Panc1 (cell line): ENCODE results near the gene STRN3.

Experiments used
- CTCF ChIP-seq: fragments of 450-650 bp; IDR thresholded peaks from 2 replicates; pipeline ENCODE4 v1.5.1; 2017; ENCODE audit warnings: mild to moderate bottlenecking
- POLR2AphosphoS5 ChIP-seq: IDR thresholded peaks from 2 replicates; pipeline ENCODE4 v1.6.1; 2012; ENCODE audit warnings: mild to moderate bottlenecking, low read depth, low read length, moderate library complexity
- TF ChIP-seq, protein P1 (sequence below), 2 experiments: IDR thresholded peaks; 2 replicates each; pipeline ENCODE4 v1.6.1; 2011 to 2012; ENCODE audit warnings: low read depth in 2 of 2, control low read depth in 1 of 2, low read length in 1 of 2, mild to moderate bottlenecking in 1 of 2, moderate library complexity in 1 of 2; ENCODE audit not compliant: insufficient read depth in 1 of 2

GRCh38 chr14:31036552-31036951 is 10.4 kb upstream of the STRN3 start:
- TF ChIP-seq CTCF = no peak
- TF ChIP-seq, protein P1, sequence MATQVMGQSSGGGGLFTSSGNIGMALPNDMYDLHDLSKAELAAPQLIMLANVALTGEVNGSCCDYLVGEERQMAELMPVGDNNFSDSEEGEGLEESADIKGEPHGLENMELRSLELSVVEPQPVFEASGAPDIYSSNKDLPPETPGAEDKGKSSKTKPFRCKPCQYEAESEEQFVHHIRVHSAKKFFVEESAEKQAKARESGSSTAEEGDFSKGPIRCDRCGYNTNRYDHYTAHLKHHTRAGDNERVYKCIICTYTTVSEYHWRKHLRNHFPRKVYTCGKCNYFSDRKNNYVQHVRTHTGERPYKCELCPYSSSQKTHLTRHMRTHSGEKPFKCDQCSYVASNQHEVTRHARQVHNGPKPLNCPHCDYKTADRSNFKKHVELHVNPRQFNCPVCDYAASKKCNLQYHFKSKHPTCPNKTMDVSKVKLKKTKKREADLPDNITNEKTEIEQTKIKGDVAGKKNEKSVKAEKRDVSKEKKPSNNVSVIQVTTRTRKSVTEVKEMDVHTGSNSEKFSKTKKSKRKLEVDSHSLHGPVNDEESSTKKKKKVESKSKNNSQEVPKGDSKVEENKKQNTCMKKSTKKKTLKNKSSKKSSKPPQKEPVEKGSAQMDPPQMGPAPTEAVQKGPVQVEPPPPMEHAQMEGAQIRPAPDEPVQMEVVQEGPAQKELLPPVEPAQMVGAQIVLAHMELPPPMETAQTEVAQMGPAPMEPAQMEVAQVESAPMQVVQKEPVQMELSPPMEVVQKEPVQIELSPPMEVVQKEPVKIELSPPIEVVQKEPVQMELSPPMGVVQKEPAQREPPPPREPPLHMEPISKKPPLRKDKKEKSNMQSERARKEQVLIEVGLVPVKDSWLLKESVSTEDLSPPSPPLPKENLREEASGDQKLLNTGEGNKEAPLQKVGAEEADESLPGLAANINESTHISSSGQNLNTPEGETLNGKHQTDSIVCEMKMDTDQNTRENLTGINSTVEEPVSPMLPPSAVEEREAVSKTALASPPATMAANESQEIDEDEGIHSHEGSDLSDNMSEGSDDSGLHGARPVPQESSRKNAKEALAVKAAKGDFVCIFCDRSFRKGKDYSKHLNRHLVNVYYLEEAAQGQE (IDR thresholded peaks at IDR 0.05; ENCODE audit: insufficient read depth in 1 of 2, low read depth in 2 of 2, low read length in 1 of 2) = no peak
- no peak for TF ChIP-seq POLR2AphosphoS5
